Ascending aorta (tissue), 2 donors: ENCODE measurements around the gene CFDP1. TPM values are rescaled to one million over a fixed set of nuclear protein-coding genes. Genes with fewer than 3 reads are reported as not detected.
"Not testable (repeated sequence)": the region's sequence is repeated elsewhere in the genome, so short reads cannot be mapped to it uniquely, and the experiment has no call there.

Experiments
- DNase-seq, 2 donors: peaks; one replicate each; pipeline ENCODE4 v3.0.0-alpha.2; 2019; ENCODE audit warnings: low spot score in 2 of 2
- H3K27ac ChIP-seq, 2 donors: fragments of 200-600 bp; sonication (generic); one replicate each; pipeline ENCODE4 v1.5.1; 2016 to 2017; ENCODE audit warnings: mild to moderate bottlenecking in 1 of 2
- H3K27me3 ChIP-seq: fragments of 200-600 bp; sonication (generic); one replicate; pipeline ENCODE4 v1.5.1; 2017
- H3K36me3 ChIP-seq, 2 donors: fragments of 200-600 bp; sonication (generic); one replicate each; pipeline ENCODE4 v1.5.1; 2016
- H3K4me1 ChIP-seq, 2 donors: fragments of 200-600 bp; sonication (generic); one replicate each; pipeline ENCODE4 v1.5.1; 2016 to 2017; ENCODE audit warnings: mild to moderate bottlenecking in 1 of 2
- H3K4me3 ChIP-seq, 2 donors: fragments of 200-600 bp; sonication (generic); one replicate each; pipeline ENCODE4 v1.5.1; 2016 to 2017; ENCODE audit warnings: mild to moderate bottlenecking in 1 of 2
- H3K9me3 ChIP-seq, 2 donors: fragments of 200-600 bp; sonication (generic); one replicate each; pipeline ENCODE4 v1.5.1; 2016
- CTCF ChIP-seq, 3 experiments: fragments of 200-600 bp in 2 of 3; fragments of 450-650 bp in 1 of 3; sonication (generic) in 2 of 3; IDR thresholded peaks; one replicate each; pipeline ENCODE4 v1.5.1; 2016 to 2019; ENCODE audit warnings: antibody characterized with exemption in 3 of 3, mild to moderate bottlenecking in 1 of 3, moderate library complexity in 1 of 3
- intact Hi-C: fragments of 100-400 bp; cut with DNase I; formaldehyde crosslinking; loops from one replicate; pipeline ENCODE4 v1.15.1; 2023
- total RNA-seq: library from RNA; depleted of rRNA; stranded (reverse); fragments of >200 nt; gene quantifications from one replicate; pipeline ENCODE4 v1.1.0, GENCODE V29; 2016

Gene CFDP1
- total RNA-seq, 1 donor from 2014 or later, result 8.3 TPM

- H3K9me3 ChIP-seq, result no peaks in the 10 kb centered on the region
- no peak for DNase-seq
- H3K27me3 ChIP-seq, result no peaks in the 10 kb centered on the region
- no peak overlapping the region for H3K27ac ChIP-seq
- TF ChIP-seq CTCF (IDR thresholded peaks at IDR 0.05), result no peak
- H3K4me1 ChIP-seq, result no peaks in the 10 kb centered on the region
- intact Hi-C loops, result no loop called here
- H3K36me3 ChIP-seq, result peaks cover 2 to 19% of the 10 kb centered on the region in 2 donors
- no peak overlapping the region for H3K4me3 ChIP-seq
Observed at GRCh38 chr16:75287708-75288107, 145.6 kb downstream of the CFDP1 start.

GRCh38 chr16:75286389-75286788, 146.9 kb downstream of the CFDP1 start:
- no peaks in the 10 kb centered on the region for H3K9me3 ChIP-seq
- no peak for TF ChIP-seq CTCF (IDR thresholded peaks at IDR 0.05)

GRCh38 chr16:75282466-75283281, 150.6 kb downstream of the CFDP1 start:
- intact Hi-C loops, result no loop called here
- no peak overlapping the region for H3K4me3 ChIP-seq
- peaks cover 0 to 5% of the 10 kb centered on the region in 2 donors for H3K4me1 ChIP-seq
- TF ChIP-seq CTCF (IDR thresholded peaks at IDR 0.05), result no peak
- H3K9me3 ChIP-seq, result no peaks in the 10 kb centered on the region
- H3K36me3 ChIP-seq, result no peaks in the 10 kb centered on the region
- no peaks in the 10 kb centered on the region for H3K27me3 ChIP-seq
- H3K27ac ChIP-seq, result no peak overlapping the region
- DNase-seq, result no peak

More at GRCh38 chr16:75286389-75286788, 146.9 kb downstream of the CFDP1 start:
- intact Hi-C loops, result no loop called here
- peaks cover 0 to 7% of the 10 kb centered on the region in 2 donors for H3K36me3 ChIP-seq
- H3K4me1 ChIP-seq, result no peaks in the 10 kb centered on the region
- DNase-seq, result no peak
- no peak overlapping the region for H3K4me3 ChIP-seq
- no peaks in the 10 kb centered on the region for H3K27me3 ChIP-seq
- no peak overlapping the region for H3K27ac ChIP-seq

- no peak for TF ChIP-seq CTCF (IDR thresholded peaks at IDR 0.05)
- no peaks in the 10 kb centered on the region for H3K36me3 ChIP-seq
- H3K4me1 ChIP-seq, result peaks cover 0 to 5% of the 10 kb centered on the region in 2 donors
- no peak overlapping the region for H3K27ac ChIP-seq
- H3K27me3 ChIP-seq, result no peaks in the 10 kb centered on the region
- DNase-seq, result no peak
- intact Hi-C loops, result no loop called here
- no peaks in the 10 kb centered on the region for H3K9me3 ChIP-seq
- no peak overlapping the region for H3K4me3 ChIP-seq
Observed at GRCh38 chr16:75281826-75282225, 151.5 kb downstream of the CFDP1 start.

GRCh38 chr16:75281009-75281408, 152.3 kb downstream of the CFDP1 start:
- H3K27me3 ChIP-seq, H3K4me3 ChIP-seq, DNase-seq, H3K36me3 ChIP-seq, intact Hi-C loops, H3K4me1 ChIP-seq, H3K27ac ChIP-seq, H3K9me3 ChIP-seq: not testable (repeated sequence)

GRCh38 chr16:75280331-75280804, 152.9 kb downstream of the CFDP1 start:
- TF ChIP-seq CTCF (IDR thresholded peaks at IDR 0.05), result no peak
- H3K27me3 ChIP-seq, result no peaks in the 10 kb centered on the region
- DNase-seq, result no peak
- H3K4me3 ChIP-seq, result no peak overlapping the region
- H3K4me1 ChIP-seq, result peaks cover 0 to 5% of the 10 kb centered on the region in 2 donors
- intact Hi-C loops, result no loop called here
- no peaks in the 10 kb centered on the region for H3K36me3 ChIP-seq
- H3K9me3 ChIP-seq, result no peaks in the 10 kb centered on the region
- H3K27ac ChIP-seq, result no peak overlapping the region
